Rectal smooth muscle tissue (tissue), 1 donor: ENCODE results near the gene COL16A1.

Source experiments
- H3K27ac ChIP-seq: one replicate; pipeline ENCODE4 v1.7.0; 2013; ENCODE audit warnings: low read depth, low read length, inconsistent platforms
- H3K27me3 ChIP-seq: one replicate; pipeline ENCODE4 v1.7.0; 2013; ENCODE audit warnings: low read length; ENCODE audit not compliant: control insufficient read depth, insufficient read depth
- H3K36me3 ChIP-seq: one replicate; pipeline ENCODE4 v1.7.0; 2013; ENCODE audit warnings: low read length; ENCODE audit not compliant: control insufficient read depth, insufficient read depth
- H3K4me1 ChIP-seq: one replicate; pipeline ENCODE4 v1.7.0; 2013; ENCODE audit warnings: low read length; ENCODE audit not compliant: control insufficient read depth, insufficient read depth
- H3K4me3 ChIP-seq: one replicate; pipeline ENCODE4 v1.7.0; 2013; ENCODE audit warnings: low read length
- H3K9ac ChIP-seq: one replicate; pipeline ENCODE4 v1.7.0; 2013; ENCODE audit warnings: low read length

COL16A1 gene

GRCh38 chr1:31697369-31697984 is 6.3 kb downstream of the COL16A1 start:
- Histone ChIP-seq H3K4me1 (peaks cover 36% of the 10 kb centered on the region), H3K9ac (no peak overlapping the region)

GRCh38 chr1:31696242-31696641 is 7.6 kb downstream of the COL16A1 start:
- H3K27me3 ChIP-seq = peaks cover 2% of the 10 kb centered on the region
- H3K9ac ChIP-seq = no peak overlapping the region
- H3K36me3 ChIP-seq = peaks cover 7% of the 10 kb centered on the region
- H3K27ac ChIP-seq = peak overlapping the region; percentile 7
- H3K4me1 ChIP-seq = peaks cover 24% of the 10 kb centered on the region
- no peak overlapping the region for H3K4me3 ChIP-seq

More at GRCh38 chr1:31697369-31697984, 6.3 kb downstream of the COL16A1 start:
- Histone ChIP-seq H3K27me3 (peaks cover 2% of the 10 kb centered on the region), H3K36me3 (peaks cover 7% of the 10 kb centered on the region), H3K4me3 (no peak overlapping the region), H3K27ac (no peak overlapping the region)

- Histone ChIP-seq H3K4me3 (no peak overlapping the region), H3K27ac (peak overlapping the region; percentile 7), H3K9ac (no peak overlapping the region), H3K4me1 (peaks cover 15% of the 10 kb centered on the region), H3K27me3 (peaks cover 2% of the 10 kb centered on the region), H3K36me3 (peaks cover 7% of the 10 kb centered on the region)
Observed at GRCh38 chr1:31695327-31695726, 8.5 kb downstream of the COL16A1 start.

- H3K27me3 ChIP-seq = peaks cover 2% of the 10 kb centered on the region
- H3K4me3 ChIP-seq = no peak overlapping the region
- H3K9ac ChIP-seq = no peak overlapping the region
- peaks cover 11% of the 10 kb centered on the region for H3K4me1 ChIP-seq
- no peak overlapping the region for H3K27ac ChIP-seq
- peaks cover 7% of the 10 kb centered on the region for H3K36me3 ChIP-seq
Observed at GRCh38 chr1:31694964-31695313, 8.9 kb downstream of the COL16A1 start.

- H3K36me3 ChIP-seq = peaks cover 7% of the 10 kb centered on the region
- no peak overlapping the region for H3K9ac ChIP-seq
- no peak overlapping the region for H3K4me3 ChIP-seq
- H3K4me1 ChIP-seq = peaks cover 7% of the 10 kb centered on the region
- no peaks in the 10 kb centered on the region for H3K27me3 ChIP-seq
- no peak overlapping the region for H3K27ac ChIP-seq
Observed at GRCh38 chr1:31694069-31694963, 9.5 kb downstream of the COL16A1 start.

- H3K27me3 ChIP-seq = no peaks in the 10 kb centered on the region
- no peak overlapping the region for H3K27ac ChIP-seq
- H3K36me3 ChIP-seq = peaks cover 4% of the 10 kb centered on the region
- H3K4me3 ChIP-seq = no peak overlapping the region
- H3K9ac ChIP-seq = no peak overlapping the region
- H3K4me1 ChIP-seq = peaks cover 13% of the 10 kb centered on the region
Observed at GRCh38 chr1:31693231-31693630, 10.6 kb downstream of the COL16A1 start.

GRCh38 chr1:31691951-31692350 is 11.9 kb downstream of the COL16A1 start:
- Histone ChIP-seq H3K27ac (no peak overlapping the region), H3K4me3 (no peak overlapping the region), H3K4me1 (peaks cover 19% of the 10 kb centered on the region), H3K27me3 (no peaks in the 10 kb centered on the region), H3K9ac (no peak overlapping the region), H3K36me3 (no peaks in the 10 kb centered on the region)

- Histone ChIP-seq H3K4me3 (no peak overlapping the region), H3K36me3 (no peaks in the 10 kb centered on the region), H3K9ac (no peak overlapping the region), H3K4me1 (peaks cover 18% of the 10 kb centered on the region), H3K27me3 (no peaks in the 10 kb centered on the region), H3K27ac (no peak overlapping the region)
Observed at GRCh38 chr1:31691446-31691845, 12.4 kb downstream of the COL16A1 start.

GRCh38 chr1:31690921-31691320 is 12.9 kb downstream of the COL16A1 start:
- Histone ChIP-seq H3K4me1 (peaks cover 18% of the 10 kb centered on the region), H3K27ac (no peak overlapping the region), H3K36me3 (peaks cover 1% of the 10 kb centered on the region), H3K9ac (no peak overlapping the region), H3K27me3 (no peaks in the 10 kb centered on the region), H3K4me3 (no peak overlapping the region)

GRCh38 chr1:31689854-31690253 is 14.0 kb downstream of the COL16A1 start:
- Histone ChIP-seq H3K27me3 (no peaks in the 10 kb centered on the region), H3K4me3 (no peak overlapping the region), H3K27ac (no peak overlapping the region), H3K4me1 (peaks cover 15% of the 10 kb centered on the region), H3K9ac (no peak overlapping the region), H3K36me3 (peaks cover 4% of the 10 kb centered on the region)

GRCh38 chr1:31689379-31689778 is 14.4 kb downstream of the COL16A1 start:
- Histone ChIP-seq H3K36me3 (peaks cover 4% of the 10 kb centered on the region), H3K27ac (no peak overlapping the region)

GRCh38 chr1:31688233-31688918 is 15.4 kb downstream of the COL16A1 start:
- Histone ChIP-seq H3K27ac (peak overlapping the region; percentile 58), H3K27me3 (no peaks in the 10 kb centered on the region), H3K36me3 (peaks cover 4% of the 10 kb centered on the region), H3K9ac (no peak overlapping the region), H3K4me1 (peaks cover 15% of the 10 kb centered on the region), H3K4me3 (no peak overlapping the region)

More at GRCh38 chr1:31689379-31689778, 14.4 kb downstream of the COL16A1 start:
- Histone ChIP-seq H3K27me3 (no peaks in the 10 kb centered on the region), H3K9ac (no peak overlapping the region), H3K4me1 (peaks cover 15% of the 10 kb centered on the region), H3K4me3 (no peak overlapping the region)
